ENCODE results near the gene VEGFC.

DNA sequence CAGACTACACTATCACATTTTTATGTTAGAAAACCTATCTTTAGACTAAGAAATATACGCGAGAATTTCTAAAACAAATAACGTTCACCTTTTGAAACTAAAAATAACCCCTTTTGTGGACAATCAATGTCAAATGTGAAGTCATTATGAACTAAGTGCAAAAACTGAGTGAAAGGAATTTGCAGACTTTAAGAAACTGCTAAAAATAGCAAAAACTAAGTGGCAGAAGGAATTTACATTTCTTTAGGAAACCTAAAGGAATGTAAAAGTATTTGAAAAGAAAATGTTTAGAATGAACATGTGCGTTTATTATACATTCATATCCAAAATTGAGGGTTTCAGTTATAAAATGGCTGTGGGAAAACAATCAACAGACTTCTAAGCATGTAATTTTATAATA, 58.3 kb downstream of the VEGFC start:
- TF ChIP-seq POLR2A (IDR thresholded peaks at IDR 0.05) = no peak
- no peak for TF ChIP-seq CTCF (IDR thresholded peaks at IDR 0.05)

All from uterus (tissue), 2 donors.